ENCODE data around the gene ICA1. TPM values are rescaled to one million over a fixed set of nuclear protein-coding genes. Genes with fewer than 3 reads are reported as not detected.

Gene ICA1
- total RNA-seq, 1 donor from 2014 or later: 14.9 TPM

GRCh38 chr7:8157296-8157695 is 104.7 kb downstream of the ICA1 start:
- no peak for DNase-seq

DNA sequence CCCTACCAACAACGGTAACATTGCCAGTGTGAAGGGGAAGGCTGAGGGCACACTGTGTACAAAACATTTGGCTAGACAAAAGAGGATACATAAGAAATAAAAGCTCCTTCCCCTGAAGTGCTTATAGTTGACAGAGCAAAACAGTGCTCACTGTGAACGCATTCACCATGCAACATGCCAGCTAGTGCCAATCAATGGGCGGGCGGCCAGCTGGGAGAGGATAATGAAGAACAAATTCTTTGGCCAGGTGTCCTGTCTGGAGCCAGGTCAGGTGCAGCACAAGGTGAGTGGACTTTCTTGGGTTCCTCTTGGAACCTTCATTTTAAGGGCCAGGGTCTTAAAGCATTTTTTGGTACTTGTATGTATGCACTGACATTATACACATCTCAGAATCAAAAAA is 106.1 kb downstream of the ICA1 start:
- DNase-seq: no peak

GRCh38 chr7:8154272-8154671 is 107.7 kb downstream of the ICA1 start:
- no peak for DNase-seq

GRCh38 chr7:8152489-8153192 is 109.3 kb downstream of the ICA1 start:
- DNase-seq: no peak

DNA sequence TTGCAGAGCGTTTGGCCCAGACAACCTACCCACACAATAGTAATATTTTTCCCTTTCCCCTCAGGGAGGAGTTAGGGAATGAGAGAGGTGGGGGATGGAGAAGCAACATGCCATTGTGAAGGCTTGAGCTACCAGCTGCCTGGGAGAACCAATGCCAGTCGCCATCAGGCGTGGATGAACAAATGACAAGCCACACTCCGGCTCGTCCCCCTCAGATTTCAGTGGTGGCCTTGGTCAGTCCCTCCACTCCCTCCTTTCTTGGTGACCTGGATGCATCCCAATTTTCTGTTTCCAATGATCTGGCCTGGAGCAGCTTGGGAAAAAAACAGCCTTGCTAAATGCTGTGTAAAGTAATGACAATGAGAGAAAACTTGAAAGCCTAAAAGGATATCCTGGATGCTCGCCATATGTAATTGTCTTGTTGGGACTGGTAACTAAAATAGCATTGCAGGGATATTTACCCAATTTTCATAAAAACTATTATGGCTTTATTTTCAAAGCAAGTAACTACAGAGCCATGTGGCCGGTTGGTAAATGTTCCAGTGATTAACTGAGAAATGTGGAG is 110.7 kb downstream of the ICA1 start:
- DNase-seq: no peak

- peak; percentile 81 for DNase-seq
Measured at GRCh38 chr7:8149222-8149621, 112.7 kb downstream of the ICA1 start.

GRCh38 chr7:8147760-8148463 is 114.1 kb downstream of the ICA1 start:
- DNase-seq: no peak

- DNase-seq: no peak
Measured at GRCh38 chr7:8146788-8147413, 115.1 kb downstream of the ICA1 start.

DNA sequence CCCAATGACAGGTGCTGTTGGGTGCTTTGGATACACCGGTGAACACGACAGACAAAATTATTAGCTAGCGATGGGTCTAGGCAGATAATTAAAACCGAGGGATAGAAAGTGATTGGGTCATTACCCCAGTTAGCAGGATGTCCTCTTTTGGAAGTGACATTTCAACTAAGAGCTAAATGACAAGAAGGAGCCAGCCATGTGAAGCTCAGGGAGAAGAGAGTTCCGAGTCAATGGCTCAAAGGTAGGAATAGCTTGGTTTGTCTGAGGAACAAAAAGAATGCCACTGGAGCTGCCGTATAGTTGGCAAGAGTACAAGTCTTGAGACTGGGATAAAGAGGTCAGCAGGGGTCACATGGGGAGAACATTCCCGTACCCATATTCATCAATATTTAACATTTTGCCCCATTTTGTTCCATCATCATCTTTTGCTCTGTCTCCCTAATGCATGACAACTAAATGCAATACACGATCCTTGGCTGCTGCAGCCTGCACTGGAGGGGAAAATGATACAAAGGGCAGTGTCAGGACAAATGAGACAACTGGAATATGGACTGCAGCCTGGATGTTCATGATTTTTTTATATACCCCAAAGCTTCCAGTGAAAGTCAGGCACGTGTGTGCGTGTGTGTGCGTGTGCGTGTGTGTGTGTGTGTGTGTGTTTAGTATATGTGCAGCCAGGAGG is 115.7 kb downstream of the ICA1 start:
- no peak for DNase-seq

DNA sequence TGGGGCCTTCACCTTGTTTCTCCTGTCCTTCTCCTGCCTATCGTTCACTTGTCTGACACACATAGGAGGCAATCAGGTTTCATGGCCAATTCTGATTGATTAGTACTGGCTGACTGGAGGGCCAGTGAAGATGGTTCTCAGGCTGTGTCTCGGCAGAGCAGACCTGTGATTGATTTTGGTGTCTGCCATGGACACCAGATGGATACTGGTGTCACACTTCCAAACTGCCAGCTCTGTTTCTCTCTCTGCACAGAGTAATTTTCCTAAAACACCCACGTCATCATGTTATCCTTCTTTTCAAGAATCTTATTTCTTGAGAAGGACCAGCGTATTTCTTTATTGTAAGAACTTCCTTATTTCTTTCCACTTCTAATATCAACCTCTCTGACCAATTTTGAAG is 117.1 kb downstream of the ICA1 start:
- no peak for DNase-seq

GRCh38 chr7:8143151-8143874 is 118.7 kb downstream of the ICA1 start:
- no peak for DNase-seq

DNA sequence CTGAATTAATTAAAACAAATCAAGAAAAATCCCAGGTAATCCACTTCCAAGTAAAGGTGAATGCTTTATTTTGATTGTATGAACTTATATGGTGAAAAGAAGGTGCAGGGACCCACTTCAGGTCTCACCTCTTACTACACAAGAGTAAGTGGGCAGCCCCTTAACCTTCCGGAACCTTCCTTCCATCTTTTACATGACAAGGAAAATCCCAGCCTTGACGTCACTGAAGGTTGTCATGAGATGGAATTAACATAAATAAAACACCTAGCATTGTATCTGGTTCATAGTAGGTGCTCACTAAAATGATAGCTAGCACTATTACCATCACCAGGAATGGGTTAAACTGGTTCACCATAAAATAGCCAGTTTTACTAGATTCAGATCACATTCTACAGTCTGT is 119.5 kb downstream of the ICA1 start:
- DNase-seq: no peak

- DNase-seq: no peak
Measured at GRCh38 chr7:8141070-8141469, 120.9 kb downstream of the ICA1 start.

DNA sequence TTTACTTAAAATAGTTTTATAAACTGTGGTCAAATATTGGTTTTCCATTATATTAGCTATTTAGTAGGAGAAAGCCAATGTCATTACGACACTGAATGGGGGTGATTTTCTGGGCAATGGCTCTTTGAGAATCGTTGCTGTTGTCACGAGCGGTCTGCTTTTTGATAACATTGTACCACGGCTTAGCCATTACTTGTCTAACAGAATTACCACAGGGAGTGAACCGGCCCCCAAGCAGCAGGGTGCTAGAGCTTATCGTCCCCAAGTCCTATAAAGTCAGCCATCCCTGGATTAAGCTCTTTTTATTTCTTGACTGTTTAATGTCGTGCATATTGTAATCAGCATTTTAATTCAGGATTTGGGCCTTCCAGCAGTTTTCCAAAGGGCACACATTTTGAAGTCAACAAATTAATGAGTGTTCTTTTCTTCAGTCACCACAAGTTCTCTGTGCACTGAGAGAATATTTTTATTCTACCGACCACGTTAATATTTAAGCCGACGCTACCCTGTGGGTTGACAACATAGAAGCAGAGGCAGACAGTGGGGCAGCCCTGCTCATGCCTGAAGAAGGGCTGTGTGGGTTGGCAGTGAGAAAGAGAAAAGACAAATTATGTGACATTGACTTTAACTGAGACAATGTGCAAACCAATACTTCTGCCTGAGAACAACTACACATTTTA is 125.8 kb downstream of the ICA1 start:
- no peak for DNase-seq

- no peak for DNase-seq
Measured at GRCh38 chr7:8135417-8135816, 126.5 kb downstream of the ICA1 start.

GRCh38 chr7:8134089-8134733 is 127.8 kb downstream of the ICA1 start:
- no peak for DNase-seq

GRCh38 chr7:8133188-8133848 is 128.6 kb downstream of the ICA1 start:
- DNase-seq: no peak

- DNase-seq: no peak
Measured at GRCh38 chr7:8131694-8132605, 130.0 kb downstream of the ICA1 start.

DNA sequence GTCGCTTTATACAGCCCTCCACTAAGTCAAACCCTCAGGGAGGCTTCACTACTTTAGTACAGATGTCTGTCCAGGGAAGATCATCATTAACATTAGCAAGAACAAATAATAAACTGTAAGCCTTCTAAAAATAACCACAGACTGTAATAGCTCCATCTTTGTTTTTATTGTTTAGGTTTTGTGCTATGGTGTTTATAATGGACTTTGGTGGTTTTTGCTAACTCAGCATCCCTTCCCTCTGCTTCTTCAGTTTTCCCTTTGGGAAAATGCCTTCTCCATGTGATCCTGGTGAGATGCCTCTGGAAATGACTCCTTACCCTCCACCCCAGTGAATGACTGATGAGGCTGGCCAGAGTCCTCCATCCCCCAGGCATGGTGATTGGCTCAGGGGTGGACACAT is 131.3 kb downstream of the ICA1 start:
- no peak for DNase-seq

Data from skin of body (tissue), 2 donors.